ENCODE data around the gene CROCC2.

- no peak for TF ChIP-seq EP300 (IDR thresholded peaks at IDR 0.05)
- TF ChIP-seq CTCF (IDR thresholded peaks at IDR 0.05), result no peak
- TF ChIP-seq POLR2A (IDR thresholded peaks at IDR 0.05), result no peak
Measured at GRCh38 chr2:240879105-240879504, 27.0 kb upstream of the CROCC2 start.

Measured in sigmoid colon (tissue), 4 donors.